Activated naive CD8-positive, alpha-beta T cell treated with anti-CD3 and anti-CD28 coated beads for 36 hours (primary cell): ENCODE results near the gene RPS13. TPM values are rescaled to one million over a fixed set of nuclear protein-coding genes. Genes with fewer than 3 reads are reported as not detected.
A peak's percentile ranks its signal among the peaks of the same experiment; 100 is the strongest.
"Not testable (repeated sequence)": the region's sequence is repeated elsewhere in the genome, so short reads cannot be mapped to it uniquely, and the experiment has no call there.

Experiments used
- DNase-seq: peaks from one replicate; pipeline ENCODE4 v3.0.0; 2021
- H3K27ac Mint-ChIP-seq: one replicate; pipeline ENCODE4 v1.8.0; 2022; ENCODE audit warnings: mild to moderate bottlenecking, moderate library complexity, mixed read lengths
- H3K27me3 Mint-ChIP-seq: one replicate; pipeline ENCODE4 v1.8.0; 2022; ENCODE audit warnings: mild to moderate bottlenecking, mixed read lengths
- H3K36me3 Mint-ChIP-seq: one replicate; pipeline ENCODE4 v1.8.0; 2021; ENCODE audit warnings: mild to moderate bottlenecking, mixed read lengths
- H3K4me1 Mint-ChIP-seq: one replicate; pipeline ENCODE4 v1.8.0; 2021; ENCODE audit warnings: mixed read lengths
- H3K4me3 Mint-ChIP-seq: one replicate; pipeline ENCODE4 v1.8.0; 2022; ENCODE audit warnings: mild to moderate bottlenecking, moderate library complexity, mixed read lengths
- H3K9me3 Mint-ChIP-seq: one replicate; pipeline ENCODE4 v1.8.0; 2022; ENCODE audit warnings: mixed read lengths
- total RNA-seq, 2 experiments: library from RNA; stranded (reverse); gene quantifications; one replicate each; pipeline ENCODE4 v1.2.3, GENCODE V29; 2021

Gene RPS13
- 1,000 to 10,000 TPM; 1,699 to 1,750 TPM for total RNA-seq

GRCh38 chr11:17077520-17078401, at the start of gene RPS13:
TSS of gene RPS13 (minus strand) at chr11:17077667. CDS start at chr11:17077641, 26 bp downstream.
- peaks cover 38% of the 10 kb centered on the region for H3K4me1 Mint-ChIP-seq
- H3K36me3 Mint-ChIP-seq = peaks cover 60% of the 10 kb centered on the region
- H3K9me3 Mint-ChIP-seq = no peaks in the 10 kb centered on the region
- peak within 1 kb of the TSS; percentile 99 for H3K4me3 Mint-ChIP-seq
- H3K27me3 Mint-ChIP-seq = no peaks in the 10 kb centered on the region
- H3K27ac Mint-ChIP-seq = peak within 1 kb of the TSS; percentile 99
- peak; percentile 94 for DNase-seq

GRCh38 chr11:17121981-17122380, 44.5 kb upstream of the RPS13 start:
- Mint-ChIP-seq H3K36me3 (peaks cover 6% of the 10 kb centered on the region), H3K9me3 (no peaks in the 10 kb centered on the region), H3K27me3 (no peaks in the 10 kb centered on the region), H3K4me1 (no peaks in the 10 kb centered on the region), H3K27ac (no peak overlapping the region), H3K4me3 (no peak overlapping the region)
- no peak for DNase-seq

GRCh38 chr11:17117262-17117661, 39.8 kb upstream of the RPS13 start:
- no peak for DNase-seq
- H3K4me3 Mint-ChIP-seq = no peak overlapping the region
- no peaks in the 10 kb centered on the region for H3K9me3 Mint-ChIP-seq
- H3K36me3 Mint-ChIP-seq = peaks cover 8% of the 10 kb centered on the region
- H3K4me1 Mint-ChIP-seq = no peaks in the 10 kb centered on the region
- H3K27me3 Mint-ChIP-seq = no peaks in the 10 kb centered on the region
- H3K27ac Mint-ChIP-seq = no peak overlapping the region

GRCh38 chr11:17116117-17116516, 38.6 kb upstream of the RPS13 start:
- no peaks in the 10 kb centered on the region for H3K27me3 Mint-ChIP-seq
- H3K27ac Mint-ChIP-seq = no peak overlapping the region
- no peak overlapping the region for H3K4me3 Mint-ChIP-seq
- H3K4me1 Mint-ChIP-seq = no peaks in the 10 kb centered on the region
- peaks cover 8% of the 10 kb centered on the region for H3K36me3 Mint-ChIP-seq
- no peaks in the 10 kb centered on the region for H3K9me3 Mint-ChIP-seq
- no peak for DNase-seq

GRCh38 chr11:17107745-17108144, 30.3 kb upstream of the RPS13 start:
- H3K4me1 Mint-ChIP-seq, H3K36me3 Mint-ChIP-seq, H3K9me3 Mint-ChIP-seq: not testable (repeated sequence)

GRCh38 chr11:17105404-17106040, 28.1 kb upstream of the RPS13 start:
- H3K4me3 Mint-ChIP-seq, H3K27me3 Mint-ChIP-seq, H3K9me3 Mint-ChIP-seq, H3K36me3 Mint-ChIP-seq, DNase-seq, H3K4me1 Mint-ChIP-seq: not testable (repeated sequence)
- peak overlapping the region; percentile 30 for H3K27ac Mint-ChIP-seq

More at GRCh38 chr11:17107745-17108144, 30.3 kb upstream of the RPS13 start:
- H3K27ac Mint-ChIP-seq, H3K4me3 Mint-ChIP-seq, H3K27me3 Mint-ChIP-seq, DNase-seq: not testable (repeated sequence)

- Mint-ChIP-seq H3K9me3 (no peaks in the 10 kb centered on the region), H3K27ac (no peak overlapping the region), H3K27me3 (no peaks in the 10 kb centered on the region), H3K4me1 (no peaks in the 10 kb centered on the region), H3K4me3 (no peak overlapping the region), H3K36me3 (peaks cover 3% of the 10 kb centered on the region)
- no peak for DNase-seq
Measured at GRCh38 chr11:17102462-17102861, 25.0 kb upstream of the RPS13 start.

GRCh38 chr11:17098658-17099057, 21.2 kb upstream of the RPS13 start:
- no peak for DNase-seq
- H3K27ac Mint-ChIP-seq = no peak overlapping the region
- H3K27me3 Mint-ChIP-seq = no peaks in the 10 kb centered on the region
- no peaks in the 10 kb centered on the region for H3K4me1 Mint-ChIP-seq
- no peak overlapping the region for H3K4me3 Mint-ChIP-seq
- H3K36me3 Mint-ChIP-seq = peaks cover 2% of the 10 kb centered on the region
- H3K9me3 Mint-ChIP-seq = no peaks in the 10 kb centered on the region

GRCh38 chr11:17098038-17098437, 20.6 kb upstream of the RPS13 start:
- Mint-ChIP-seq H3K4me1 (no peaks in the 10 kb centered on the region), H3K4me3 (no peak overlapping the region), H3K27me3 (no peaks in the 10 kb centered on the region), H3K36me3 (peaks cover 2% of the 10 kb centered on the region), H3K27ac (no peak overlapping the region), H3K9me3 (no peaks in the 10 kb centered on the region)
- DNase-seq = no peak

- not testable (repeated sequence) for H3K27ac Mint-ChIP-seq, H3K9me3 Mint-ChIP-seq, H3K4me1 Mint-ChIP-seq, DNase-seq, H3K36me3 Mint-ChIP-seq, H3K4me3 Mint-ChIP-seq, H3K27me3 Mint-ChIP-seq
Measured at GRCh38 chr11:17085976-17086375, 8.5 kb upstream of the RPS13 start.

GRCh38 chr11:17077240-17077519, 287 bp downstream of the RPS13 start:
- H3K4me3 Mint-ChIP-seq = peak overlapping the region; percentile 99
- peaks cover 38% of the 10 kb centered on the region for H3K4me1 Mint-ChIP-seq
- peak overlapping the region; percentile 99 for H3K27ac Mint-ChIP-seq
- H3K36me3 Mint-ChIP-seq = peaks cover 63% of the 10 kb centered on the region
- no peaks in the 10 kb centered on the region for H3K9me3 Mint-ChIP-seq
- DNase-seq = no peak
- H3K27me3 Mint-ChIP-seq = no peaks in the 10 kb centered on the region

GRCh38 chr11:17076517-17077239, 789 bp downstream of the RPS13 start:
- Mint-ChIP-seq H3K36me3 (peaks cover 68% of the 10 kb centered on the region), H3K4me1 (peaks cover 38% of the 10 kb centered on the region), H3K27ac (peak overlapping the region; percentile 99), H3K4me3 (peak overlapping the region; percentile 99), H3K9me3 (no peaks in the 10 kb centered on the region), H3K27me3 (no peaks in the 10 kb centered on the region)
- no peak for DNase-seq

- no peaks in the 10 kb centered on the region for H3K9me3 Mint-ChIP-seq
- H3K36me3 Mint-ChIP-seq = peaks cover 68% of the 10 kb centered on the region
- peak overlapping the region; percentile 99 for H3K27ac Mint-ChIP-seq
- H3K4me1 Mint-ChIP-seq = peaks cover 40% of the 10 kb centered on the region
- no peak for DNase-seq
- H3K4me3 Mint-ChIP-seq = peak overlapping the region; percentile 99
- H3K27me3 Mint-ChIP-seq = no peaks in the 10 kb centered on the region
Measured at GRCh38 chr11:17075506-17075905, 2.0 kb downstream of the RPS13 start.

- peak overlapping the region; percentile 49 for H3K27ac Mint-ChIP-seq
- no peaks in the 10 kb centered on the region for H3K27me3 Mint-ChIP-seq
- peaks cover 31% of the 10 kb centered on the region for H3K4me1 Mint-ChIP-seq
- peak overlapping the region; percentile 99 for H3K4me3 Mint-ChIP-seq
- DNase-seq = no peak
- H3K9me3 Mint-ChIP-seq = no peaks in the 10 kb centered on the region
- H3K36me3 Mint-ChIP-seq = peaks cover 62% of the 10 kb centered on the region
Measured at GRCh38 chr11:17073370-17074027, 4.0 kb downstream of the RPS13 start.

- Mint-ChIP-seq H3K27me3 (no peaks in the 10 kb centered on the region), H3K9me3 (peaks cover 2% of the 10 kb centered on the region), H3K36me3 (peaks cover 9% of the 10 kb centered on the region), H3K27ac (no peak overlapping the region), H3K4me1 (peaks cover 2% of the 10 kb centered on the region), H3K4me3 (no peak overlapping the region)
- no peak for DNase-seq
Measured at GRCh38 chr11:17067417-17067816, 10.1 kb downstream of the RPS13 start.
